ENCODE results near the gene PILRB. TPM values are rescaled to one million over a fixed set of nuclear protein-coding genes. Genes with fewer than 3 reads are reported as not detected.
A peak's percentile ranks its signal among the peaks of the same experiment; 100 is the strongest.
"Not testable (repeated sequence)": the region's sequence is repeated elsewhere in the genome, so short reads cannot be mapped to it uniquely, and the experiment has no call there.

The PILRB gene
- total RNA-seq, 1 donor from 2014 or later = 21.9 TPM

DNA sequence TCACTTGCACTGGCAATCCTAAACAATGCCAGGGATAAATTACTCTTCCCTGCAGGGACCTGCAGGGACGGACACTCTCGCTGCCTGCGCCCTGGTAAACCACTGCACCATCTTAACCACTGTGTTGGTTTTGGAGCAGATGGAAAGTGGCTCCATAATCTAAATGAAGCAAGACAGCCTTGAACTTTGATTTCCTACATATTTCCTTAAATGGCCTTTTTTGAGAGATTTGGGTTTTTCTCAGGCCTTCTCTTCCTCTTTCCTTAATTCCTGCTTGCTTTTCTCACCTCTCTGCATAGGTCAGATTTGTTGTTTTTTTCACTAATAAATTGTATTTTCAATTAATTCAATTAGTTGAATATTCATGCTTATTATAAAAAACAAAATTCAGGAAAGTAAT lies 18.1 kb downstream of the PILRB start:
- DNase-seq (ENCODE audit: low spot score) = no peak

DNA sequence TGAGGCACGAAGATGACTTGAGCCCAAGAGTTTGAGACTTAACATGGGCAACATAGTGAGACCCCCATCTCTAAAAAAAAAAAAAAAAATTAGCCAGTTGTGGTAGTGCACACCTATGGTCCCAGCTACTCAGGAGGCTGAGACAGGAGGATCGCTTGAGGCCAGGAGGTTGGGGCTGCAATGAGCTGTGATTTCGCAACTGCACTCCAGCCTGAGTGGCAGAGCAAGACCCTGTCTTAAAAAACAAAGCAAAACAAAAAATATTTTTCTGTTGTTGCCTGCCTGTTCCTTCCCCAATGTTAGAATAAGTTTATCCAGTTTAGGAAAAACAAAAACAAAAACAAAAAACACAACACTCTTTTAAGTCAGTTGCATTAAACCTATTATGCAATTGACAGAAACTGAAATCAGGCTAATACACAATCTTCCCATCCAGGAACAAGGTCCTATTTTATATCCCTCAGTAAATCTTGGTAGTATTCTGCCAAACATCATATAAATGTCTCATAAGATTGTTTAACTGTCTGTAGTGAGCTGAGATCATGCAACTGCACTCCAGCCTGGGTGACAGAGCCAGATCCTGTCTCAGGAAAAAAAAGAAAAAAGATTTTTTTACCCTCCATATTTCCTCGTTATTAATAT lies 20.3 kb downstream of the PILRB start:
- peak; percentile 82 for DNase-seq (ENCODE audit: low spot score)

DNA sequence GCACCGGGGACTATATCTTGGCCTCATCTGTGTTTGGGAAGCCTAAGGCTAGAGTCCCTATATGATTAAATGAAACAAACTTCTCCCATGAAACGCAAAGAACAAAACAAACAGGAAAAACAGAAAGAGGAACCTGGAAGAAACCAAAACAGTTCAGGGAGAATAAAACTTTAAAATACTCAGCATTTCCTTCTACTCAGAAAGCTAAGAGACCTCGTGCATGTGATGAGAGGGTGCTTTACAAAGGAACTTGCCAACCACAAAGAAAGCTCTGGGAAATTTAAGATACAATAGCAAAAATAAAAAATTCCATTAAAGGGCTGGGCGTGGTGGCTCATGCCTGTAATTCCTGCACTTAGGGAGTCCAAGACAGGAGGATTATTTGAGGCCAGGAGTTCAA lies 22.3 kb downstream of the PILRB start:
- no peak for DNase-seq (ENCODE audit: low spot score)

DNA sequence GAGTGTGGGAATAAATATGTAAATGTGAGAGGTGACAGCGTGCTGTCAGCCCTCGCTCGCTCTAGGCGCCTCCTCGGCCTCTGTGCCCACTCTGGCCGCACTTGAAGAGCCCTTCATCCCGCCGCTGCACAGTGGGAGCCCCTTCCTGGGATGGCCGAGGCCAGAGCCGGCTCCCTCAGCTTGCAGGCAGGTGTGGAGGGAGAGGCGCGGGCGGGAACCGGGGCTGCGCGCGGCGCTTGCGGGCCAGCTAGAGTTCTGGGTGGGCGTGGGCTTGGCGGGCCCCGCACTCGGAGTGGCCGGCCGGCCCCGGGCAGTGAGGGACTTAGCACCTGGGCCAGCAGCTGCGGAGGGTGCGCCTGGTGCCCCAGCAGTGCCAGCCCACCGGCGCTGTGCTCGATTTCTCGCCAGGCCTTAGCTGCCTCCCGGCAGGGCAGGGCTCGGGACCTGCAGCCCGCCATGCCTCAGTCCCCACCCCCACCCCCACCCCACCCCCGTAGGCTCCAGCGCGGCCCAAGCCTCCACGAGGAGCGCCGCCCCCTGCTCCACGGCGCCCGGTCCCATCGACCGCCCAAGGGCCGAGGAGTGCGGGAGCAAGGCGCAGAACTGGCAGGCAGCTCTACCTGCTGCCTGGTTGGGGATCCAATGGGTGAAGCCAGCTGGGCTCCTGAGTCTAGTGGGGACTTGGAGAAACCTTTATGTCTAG lies 23.8 kb downstream of the PILRB start:
- not testable (repeated sequence) for DNase-seq (ENCODE audit: low spot score)

DNA sequence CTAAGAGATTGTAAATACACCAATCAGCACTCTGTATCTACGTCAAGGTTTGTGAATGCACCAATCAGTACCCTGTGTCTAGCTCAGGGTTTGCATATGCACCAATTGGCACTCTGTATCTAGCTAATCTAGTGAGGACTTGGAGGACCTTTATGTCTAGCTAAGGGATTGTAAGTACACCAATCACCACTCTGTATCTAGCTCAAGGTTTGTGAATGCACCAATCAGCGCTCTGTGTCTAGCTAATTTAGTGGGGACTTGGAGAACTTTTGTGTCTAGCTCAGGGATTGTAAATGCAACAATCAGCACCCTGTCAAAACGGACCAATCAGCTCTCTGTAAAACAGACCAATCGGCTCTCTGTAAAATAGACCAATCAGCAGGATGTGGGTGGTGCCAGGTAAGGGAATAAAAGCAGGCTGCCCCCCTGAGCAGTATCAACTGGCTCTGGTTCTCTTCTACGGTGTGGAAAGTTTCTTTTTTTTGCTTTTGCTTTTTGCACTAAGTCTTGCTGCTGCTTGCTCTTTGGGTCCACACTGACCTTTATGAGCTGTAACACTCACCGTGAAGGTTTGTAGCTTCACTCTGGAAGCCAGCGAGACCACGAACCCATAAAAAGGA lies 24.4 kb downstream of the PILRB start:
- not testable (repeated sequence) for DNase-seq (ENCODE audit: low spot score)

DNA sequence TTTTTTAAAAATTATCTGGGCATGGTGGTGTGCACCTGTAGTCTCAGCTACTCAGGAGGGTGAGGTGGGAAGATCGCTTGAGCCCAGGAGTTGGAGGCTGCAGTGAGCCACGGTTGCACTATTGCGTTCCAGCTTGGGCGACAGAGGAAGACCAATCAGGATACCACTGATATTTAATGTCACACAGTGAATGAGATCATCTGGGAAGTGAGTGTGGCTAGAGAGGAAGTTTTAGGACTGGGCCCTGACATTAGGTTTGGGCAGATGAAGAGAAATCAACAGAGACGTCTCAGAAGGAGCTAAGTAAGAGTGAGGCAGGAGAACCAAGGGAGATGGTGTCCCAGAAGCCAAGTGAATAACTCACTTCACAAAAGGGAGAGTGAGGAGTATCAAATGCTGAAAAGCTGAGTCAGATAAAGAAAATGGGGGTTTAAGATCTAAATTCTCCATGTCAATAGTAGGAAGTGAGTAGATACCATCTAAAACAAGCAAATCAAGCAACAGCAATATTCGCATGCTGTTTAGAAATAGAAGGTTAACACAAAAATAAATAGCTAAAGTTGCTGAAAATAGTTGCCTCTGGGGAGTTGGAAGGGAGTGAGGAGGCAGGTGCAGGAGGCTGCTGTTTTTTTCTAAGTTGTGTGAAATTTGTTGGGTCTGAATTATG lies 26.8 kb downstream of the PILRB start:
- DNase-seq (ENCODE audit: low spot score) = no peak

DNA sequence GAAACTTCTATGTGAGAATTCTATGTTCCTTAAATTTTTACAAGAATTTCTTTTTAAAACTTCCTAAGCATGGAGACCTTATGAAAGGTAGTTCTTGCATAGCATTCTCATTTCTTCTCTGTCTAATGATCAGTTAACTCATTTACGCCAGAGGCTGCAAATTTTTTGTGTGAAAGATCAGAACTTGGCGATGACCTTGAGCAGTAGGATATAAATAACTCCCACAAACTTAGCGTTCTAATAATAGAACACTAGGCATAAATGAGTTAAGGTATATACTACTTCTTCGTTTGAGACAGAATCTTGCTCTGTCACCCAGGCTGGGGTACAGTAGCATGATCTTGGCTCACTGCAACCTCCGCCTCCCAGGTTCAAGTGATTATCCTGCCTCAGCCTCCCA lies 29.0 kb downstream of the PILRB start:
- no peak for DNase-seq (ENCODE audit: low spot score)

DNA sequence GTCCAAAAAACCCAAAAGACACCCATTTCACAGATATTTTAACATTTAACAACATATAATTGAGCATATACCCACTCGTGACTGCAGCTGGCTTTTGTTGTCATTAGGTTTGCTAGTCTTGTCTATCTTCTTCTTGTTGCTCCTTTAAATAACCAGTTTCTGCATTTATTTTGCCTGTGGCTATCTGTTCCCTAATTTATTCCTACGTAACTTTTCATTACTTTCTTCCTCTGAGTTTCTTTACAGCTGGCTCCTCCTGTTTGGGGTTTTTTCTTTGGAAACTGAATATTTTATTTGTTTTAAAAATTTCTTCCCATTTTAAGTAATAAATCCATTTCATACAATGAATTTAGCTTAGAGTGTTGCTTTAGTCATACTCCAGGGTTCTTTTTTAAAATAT lies 29.8 kb downstream of the PILRB start:
- no peak for DNase-seq (ENCODE audit: low spot score)

DNA sequence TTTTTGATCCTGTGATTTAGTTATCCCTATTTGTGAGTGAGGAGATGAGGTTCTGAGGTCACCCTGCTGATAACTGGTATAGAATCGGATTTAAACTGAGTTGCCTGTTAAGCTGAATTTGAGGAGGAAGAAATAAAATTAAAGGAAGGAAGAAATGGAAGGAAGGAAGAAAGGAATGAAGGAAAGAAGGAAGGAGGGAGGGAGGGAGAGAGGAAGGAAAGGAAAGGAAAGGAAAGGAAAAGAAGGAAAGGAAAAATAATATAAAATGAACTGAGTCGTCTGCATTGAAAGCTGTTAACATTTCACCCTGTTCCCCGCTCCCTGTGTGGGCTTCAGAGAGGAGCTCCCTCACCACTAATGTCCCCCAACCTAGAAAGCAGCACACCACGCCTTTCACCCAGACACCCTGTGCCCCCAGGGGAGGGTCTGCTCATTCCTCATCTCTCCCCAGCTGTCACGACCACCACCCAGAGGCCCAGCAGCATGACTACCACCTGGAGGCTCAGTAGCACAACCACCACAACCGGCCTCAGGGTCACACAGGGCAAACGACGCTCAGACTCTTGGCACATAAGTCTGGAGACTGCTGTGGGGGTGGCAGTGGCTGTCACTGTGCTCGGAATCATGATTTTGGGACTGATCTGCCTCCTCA lies 31.6 kb downstream of the PILRB start:
- no peak for DNase-seq (ENCODE audit: low spot score)

DNA sequence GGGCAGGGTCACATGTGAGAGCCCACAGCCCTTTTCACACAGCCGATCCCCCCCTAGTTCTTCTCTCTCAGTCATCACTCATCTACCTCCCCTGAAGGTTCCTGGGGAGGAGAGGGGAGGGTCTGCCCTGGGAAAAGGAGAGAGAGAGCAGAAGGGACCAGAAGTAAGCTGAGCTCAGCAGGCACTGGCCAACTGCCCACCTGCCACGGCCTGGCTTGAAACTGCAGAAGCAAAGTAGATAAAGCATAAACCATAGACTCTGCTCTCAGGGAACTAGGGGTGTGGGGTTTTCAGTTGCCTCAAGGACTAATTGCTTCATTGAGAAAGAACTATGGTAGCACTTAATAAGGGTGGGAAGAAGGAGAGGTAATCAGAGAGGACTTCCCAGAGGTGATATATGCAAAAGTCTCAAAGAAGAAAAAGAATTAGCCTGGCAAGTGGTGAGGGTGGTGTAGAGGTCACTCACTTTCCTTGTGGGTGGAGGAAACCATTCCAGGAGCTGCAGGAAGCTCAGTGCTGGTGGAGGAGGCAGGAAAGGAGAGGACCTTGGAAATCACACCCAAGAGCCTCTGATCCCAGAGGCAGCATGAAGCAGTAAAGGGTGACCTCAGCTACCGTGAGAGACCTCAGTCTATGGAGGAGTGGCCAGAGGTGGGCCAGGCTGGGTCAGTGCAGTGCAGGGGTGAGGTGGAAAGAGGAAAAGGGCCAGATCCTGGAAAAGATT lies 32.5 kb downstream of the PILRB start:
- DNase-seq (ENCODE audit: low spot score) = no peak

DNA sequence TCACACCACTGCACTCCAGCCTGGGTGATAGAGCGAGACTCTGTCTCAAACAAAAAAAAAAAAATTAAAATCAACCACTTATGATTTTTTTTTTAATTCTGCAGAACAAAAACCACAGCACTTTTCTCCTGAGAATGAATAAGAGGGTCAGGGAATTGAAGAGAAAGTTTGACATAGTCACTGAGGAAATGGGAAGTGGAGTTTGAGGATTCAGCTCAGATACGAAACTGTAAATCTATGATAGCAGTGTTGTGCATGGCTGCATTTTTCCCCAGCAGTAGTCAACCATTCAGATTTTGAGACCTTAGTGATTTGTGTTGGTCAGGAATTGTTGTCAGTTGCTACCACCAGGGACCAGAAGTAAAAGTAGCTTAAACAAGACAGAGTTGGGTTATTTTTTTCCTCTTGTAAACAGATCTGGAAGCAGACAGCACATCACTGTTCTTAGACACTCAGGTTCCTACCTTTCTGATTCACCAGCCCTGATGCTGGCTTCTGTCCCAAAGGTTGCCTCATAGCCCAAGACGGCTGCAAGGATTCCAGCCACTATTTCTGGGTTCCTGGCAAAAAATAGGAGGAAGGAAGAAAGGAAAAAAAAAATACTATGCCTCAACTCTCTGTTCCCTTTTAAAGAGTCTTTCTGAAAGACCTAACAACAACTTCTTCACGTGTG lies 35.5 kb downstream of the PILRB start:
- DNase-seq (ENCODE audit: low spot score) = no peak

DNA sequence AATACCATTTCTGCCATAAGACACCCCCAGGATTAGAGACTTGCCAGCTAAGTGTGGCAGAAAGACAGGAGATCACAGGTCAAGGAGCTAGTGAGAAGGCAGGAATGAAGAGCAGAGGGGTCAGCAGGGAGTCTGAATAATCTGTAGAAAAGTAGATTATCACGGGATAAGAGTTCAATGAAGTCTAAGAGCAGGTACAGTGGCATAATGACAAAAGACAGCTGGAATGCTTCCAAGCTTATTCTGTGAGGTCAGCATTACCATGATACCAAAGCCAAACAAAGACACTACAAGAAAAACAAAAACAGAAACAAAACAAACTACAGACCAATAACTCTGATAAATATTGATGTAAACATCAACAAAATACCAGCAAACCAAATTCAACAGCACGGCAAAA lies 36.2 kb downstream of the PILRB start:
- DNase-seq (ENCODE audit: low spot score) = no peak

DNA sequence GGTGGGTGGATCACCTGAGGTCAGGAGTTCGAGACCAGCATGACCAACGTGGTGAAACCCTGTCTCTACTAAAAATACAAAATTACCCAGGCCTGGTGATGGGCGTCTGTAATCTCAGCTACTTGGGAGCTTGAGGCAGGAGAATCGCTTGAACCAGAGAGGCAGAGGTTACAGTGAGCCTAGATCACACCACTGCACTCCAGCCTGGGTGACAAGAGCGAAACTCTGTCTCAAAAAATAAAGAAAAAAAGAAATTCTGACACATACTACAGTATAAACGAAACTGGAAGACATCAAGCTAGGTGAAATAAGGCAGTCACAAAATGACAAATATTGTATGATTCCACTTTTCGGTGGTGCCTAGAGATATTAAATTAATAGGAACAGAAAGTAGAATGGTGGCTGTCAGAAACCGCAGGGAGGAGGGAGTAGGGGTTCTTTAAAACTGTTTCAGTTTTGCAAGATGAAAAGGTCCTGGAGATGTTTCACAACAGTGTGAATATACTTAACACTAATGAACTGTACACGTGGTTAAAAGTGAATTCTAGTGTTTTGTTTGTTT lies 38.6 kb downstream of the PILRB start:
- DNase-seq (ENCODE audit: low spot score) = no peak

DNA sequence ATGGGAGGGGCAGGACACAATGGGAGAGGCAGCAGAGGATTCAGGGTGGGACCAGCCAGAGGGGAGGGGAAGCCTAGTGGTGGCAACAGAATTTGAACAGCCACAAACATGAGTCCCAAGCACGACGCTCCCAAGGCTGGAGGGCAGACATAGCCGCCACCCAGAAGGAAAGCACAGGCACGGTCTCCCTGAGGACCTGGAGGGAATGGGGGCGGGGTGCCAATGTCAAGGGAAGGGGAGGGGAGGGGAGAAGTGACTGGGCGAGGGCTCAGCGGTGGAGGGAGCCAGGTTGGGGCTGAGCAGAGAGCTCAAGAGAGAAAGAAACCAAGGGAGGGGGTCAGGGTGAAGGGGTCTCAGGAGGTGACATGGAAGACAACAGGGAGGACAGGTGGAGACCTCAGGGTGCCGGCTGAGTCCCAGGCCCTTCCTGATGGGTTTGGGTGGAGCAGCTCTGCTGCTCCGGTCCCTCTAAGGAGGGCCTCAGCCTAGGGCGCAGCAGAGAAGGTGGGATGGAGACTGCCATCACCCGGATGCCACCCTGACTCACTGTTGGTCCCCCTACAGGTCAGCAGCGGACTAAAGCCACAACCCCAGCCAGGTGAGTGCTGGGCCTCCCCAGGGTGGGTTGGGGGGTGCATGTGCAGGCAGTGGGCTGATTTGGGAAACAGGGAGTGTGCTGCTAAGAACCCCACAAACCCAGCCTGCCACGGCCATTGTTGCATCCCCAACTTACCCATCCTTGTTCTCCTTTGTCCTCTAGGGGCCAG lies 39.6 kb downstream of the PILRB start:
- no peak for DNase-seq (ENCODE audit: low spot score)

DNA sequence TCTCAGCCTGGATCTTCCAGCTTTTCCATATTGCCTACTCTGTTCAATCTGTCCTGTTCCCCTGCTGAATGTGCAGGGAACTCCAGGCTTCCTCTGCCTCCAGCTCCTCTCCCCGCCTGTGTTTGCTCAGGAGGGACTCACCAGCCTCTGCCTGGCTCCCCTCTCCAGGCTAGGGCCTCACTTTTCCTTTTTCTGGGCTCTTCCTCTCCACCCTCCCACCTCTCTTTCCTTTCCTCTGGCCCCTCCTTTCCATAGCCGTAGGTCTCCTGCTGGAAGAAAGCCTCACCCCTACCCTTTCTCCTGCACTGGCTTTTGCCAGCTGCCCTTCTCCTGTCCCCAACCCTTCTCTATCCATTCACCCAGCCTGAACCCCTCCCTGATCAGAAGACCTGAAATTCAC lies 40.3 kb downstream of the PILRB start:
- DNase-seq (ENCODE audit: low spot score) = no peak

DNA sequence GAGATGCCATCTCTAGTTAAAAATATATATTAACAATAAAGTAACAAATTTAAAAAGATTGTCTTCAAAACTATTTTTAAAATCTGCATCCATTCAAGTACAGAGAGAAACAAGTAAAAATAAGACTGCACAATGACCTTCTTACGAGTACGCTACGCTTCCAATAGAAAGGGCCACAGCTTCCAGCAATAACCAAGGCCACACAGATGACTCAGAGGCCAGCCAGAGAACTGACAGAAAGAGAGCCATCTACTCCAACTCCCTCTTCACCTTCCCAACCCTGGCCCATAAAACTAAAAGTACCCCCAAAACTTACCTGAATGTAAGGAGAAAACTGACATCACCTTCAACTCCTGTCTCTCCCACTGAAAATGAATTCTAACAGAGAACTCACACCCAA lies 42.1 kb downstream of the PILRB start:
- DNase-seq (ENCODE audit: low spot score) = no peak

DNA sequence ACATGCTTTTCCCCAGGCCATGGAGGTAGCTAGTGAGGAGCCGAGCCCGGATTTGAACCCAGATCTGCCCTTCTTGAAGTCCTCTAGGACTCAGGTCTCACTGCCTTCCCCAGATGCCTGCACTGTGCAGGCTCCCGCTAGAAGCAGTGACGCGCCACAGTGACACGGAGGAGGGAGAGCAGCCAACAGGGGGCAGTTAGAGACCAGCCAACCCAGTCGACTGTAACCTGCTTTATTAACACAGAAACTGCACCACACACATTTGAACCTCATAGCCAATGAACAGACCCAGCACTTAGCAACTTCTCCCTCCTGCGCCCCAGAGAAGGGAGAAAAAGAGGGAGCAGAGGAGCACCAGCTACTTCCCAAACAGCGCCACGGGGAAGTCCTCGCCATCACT lies 42.7 kb downstream of the PILRB start:
- DNase-seq (ENCODE audit: low spot score) = no peak

DNA sequence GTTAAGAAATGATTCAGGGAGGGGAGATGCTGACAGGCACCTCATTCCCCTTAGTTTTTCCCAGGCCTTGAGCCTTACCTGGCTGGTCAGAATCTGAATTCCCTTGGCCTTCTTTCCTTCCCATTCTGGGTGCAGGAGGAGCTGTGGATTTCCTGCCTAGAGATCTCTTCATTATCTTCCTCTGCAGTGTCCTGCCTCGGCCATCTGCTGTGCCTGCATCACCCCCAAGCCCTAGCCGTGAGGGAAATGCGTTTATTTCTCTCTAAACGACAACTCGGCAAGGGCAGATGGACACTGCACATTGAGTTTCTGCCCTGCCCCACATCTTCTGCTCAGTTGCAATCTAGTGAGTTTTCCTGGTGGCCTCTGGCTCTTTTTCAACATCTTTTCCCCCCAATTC lies 43.9 kb downstream of the PILRB start:
- no peak for DNase-seq (ENCODE audit: low spot score)

DNA sequence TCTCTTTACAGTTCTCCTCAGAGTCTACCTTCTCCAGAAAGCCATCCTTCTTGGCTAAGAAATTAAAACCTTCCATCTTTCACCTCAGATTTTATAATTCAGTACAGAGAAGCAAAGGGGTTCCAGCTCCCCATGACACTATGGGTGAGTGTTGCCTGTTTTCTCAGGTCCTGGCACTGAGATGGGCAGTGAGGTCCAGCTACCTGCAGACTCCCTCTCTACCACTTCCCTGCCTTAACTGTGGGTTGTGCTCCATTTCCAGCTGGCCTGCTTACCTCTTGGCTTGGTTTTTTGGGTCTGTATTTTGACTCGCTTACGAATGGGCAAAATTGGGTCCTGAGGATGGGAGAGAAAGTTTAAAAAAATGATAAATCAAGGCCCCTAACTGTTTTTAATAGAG lies 44.3 kb downstream of the PILRB start:
- no peak for DNase-seq (ENCODE audit: low spot score)

DNA sequence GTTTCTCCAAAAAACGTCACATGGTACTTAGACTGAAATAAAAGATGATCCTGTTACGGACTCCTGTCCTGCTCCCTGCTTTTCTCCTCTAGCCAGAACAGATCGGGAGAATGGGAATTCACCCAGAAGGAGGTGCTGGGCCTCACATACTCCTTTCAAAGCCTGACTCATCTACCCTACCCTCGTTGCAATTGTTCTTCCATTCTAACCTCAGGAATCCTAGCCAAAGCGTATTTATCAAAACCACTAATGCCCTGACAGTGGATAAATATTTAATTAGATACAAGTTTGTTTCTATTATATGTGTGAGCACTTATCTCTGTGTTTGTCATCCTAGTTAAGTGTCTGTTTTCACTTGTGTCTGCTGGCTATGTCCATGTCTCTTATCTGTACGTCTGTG lies 48.9 kb downstream of the PILRB start:
- no peak for DNase-seq (ENCODE audit: low spot score)

All from umbilical cord (tissue), 2 donors.